HepG2 (cell line): ENCODE data around the gene BPIFB2. TPM values are rescaled to one million over a fixed set of nuclear protein-coding genes. Genes with fewer than 3 reads are reported as not detected.

Experiments
- AKNA ChIP-seq: sonication (generic); formaldehyde crosslinking; IDR thresholded peaks from 2 replicates; pipeline ENCODE4 v1.4.0; 2020; ENCODE audit warnings: missing genetic modification reagents, borderline replicate concordance
- FOXM1 ChIP-seq: sonication (generic); formaldehyde crosslinking; IDR thresholded peaks from 2 replicates; pipeline ENCODE4 v1.5.0; 2020; ENCODE audit warnings: missing genetic modification reagents
- GFI1 ChIP-seq: sonication (generic); formaldehyde crosslinking; IDR thresholded peaks from 2 replicates; pipeline ENCODE4 v1.5.0; 2020; ENCODE audit warnings: missing genetic modification reagents, mild to moderate bottlenecking, borderline replicate concordance
- HDAC1 ChIP-seq: sonication (generic); formaldehyde crosslinking; IDR thresholded peaks from 2 replicates; pipeline ENCODE4 v1.5.1; 2020; ENCODE audit warnings: mild to moderate bottlenecking, missing genetic modification reagents
- HDAC6 ChIP-seq: fragments of 200-600 bp; sonication (generic); IDR thresholded peaks from 2 replicates; pipeline ENCODE4 v1.7.0; 2017; ENCODE audit warnings: mild to moderate bottlenecking, antibody characterized with exemption, low read length, low read depth
- MED13 ChIP-seq: sonication (generic); formaldehyde crosslinking; IDR thresholded peaks from 2 replicates; pipeline ENCODE4 v1.5.0; 2020; ENCODE audit warnings: missing genetic modification reagents
- ZBTB21 ChIP-seq: sonication (generic); formaldehyde crosslinking; IDR thresholded peaks from 2 replicates; pipeline ENCODE4 v1.4.0; 2020; ENCODE audit warnings: missing genetic modification reagents
- ZBTB40 ChIP-seq, 2 experiments: fragments of 450-650 bp in 1 of 2; sonication (generic) in 1 of 2; formaldehyde crosslinking in 1 of 2; IDR thresholded peaks; 2 replicates each; pipeline versions ENCODE4 v1.6.1 to v1.8.0; 2016 to 2022; ENCODE audit warnings: antibody characterized with exemption in 1 of 2, mild to moderate bottlenecking in 1 of 2, missing genetic modification reagents in 1 of 2
- ZNF225 ChIP-seq: sonication (generic); formaldehyde crosslinking; IDR thresholded peaks from 2 replicates; pipeline ENCODE4 v1.4.0; 2020; ENCODE audit warnings: mild to moderate bottlenecking, missing genetic modification reagents
- ZNF282 ChIP-seq: fragments of 450-650 bp; IDR thresholded peaks from 2 replicates; pipeline ENCODE4 v1.6.1; 2018; ENCODE audit not compliant: partially characterized antibody
- ZNF670 ChIP-seq: sonication (generic); formaldehyde crosslinking; IDR thresholded peaks from 2 replicates; pipeline ENCODE4 v1.8.0; 2022; ENCODE audit warnings: mild to moderate bottlenecking, missing genetic modification reagents, borderline replicate concordance
- ZNF724P ChIP-seq: sonication (generic); formaldehyde crosslinking; IDR thresholded peaks from 2 replicates; pipeline ENCODE4 v1.8.0; 2022; ENCODE audit warnings: missing genetic modification reagents, borderline replicate concordance
- ZNF816 ChIP-seq: sonication (generic); formaldehyde crosslinking; IDR thresholded peaks from 2 replicates; pipeline ENCODE4 v1.8.0; 2022; ENCODE audit warnings: missing genetic modification reagents, mild to moderate bottlenecking, borderline replicate concordance
- polyA plus RNA-seq, 8 experiments: library from polyadenylated mRNA; depleted of rRNA in 3 of 8; stranded (reverse) in 7 of 8; unstranded in 1 of 8; fragments of >200 nt; fragmentation: Illumina TruSeq in 4 of 8; extraction: Trizol in 4 of 8; gene quantifications; 2 replicates each; pipeline versions ENCODE4 v1.2.1 to v1.2.3, GENCODE V29; 2011 to 2016; ENCODE audit warnings: low read depth in 4 of 8, missing spikeins in 1 of 8, mixed read lengths in 1 of 8; ENCODE audit not compliant: insufficient read depth in 1 of 8
- total RNA-seq, 5 experiments: library from RNA; depleted of rRNA; stranded (reverse); fragments of >200 nt; fragmentation: Illumina TruSeq; extraction: Trizol; gene quantifications; 2 replicates each; pipeline ENCODE4 v1.2.3, GENCODE V29; 2016; ENCODE audit warnings: low read depth in 1 of 5
- TF ChIP-seq, protein P1 (sequence below): sonication (generic); formaldehyde crosslinking; IDR thresholded peaks from 2 replicates; pipeline ENCODE4 v1.4.0; 2020; ENCODE audit warnings: mild to moderate bottlenecking, missing genetic modification reagents

Gene BPIFB2
- total and polyA plus RNA-seq, 2 of the 13 experiments (the other 11 are each of a cell fraction or from before 2014, with no cell fraction given), result 54.5 to 902 TPM

GRCh38 chr20:33042430-33042829 lies 34.9 kb downstream of the BPIFB2 start (continued):
- TF ChIP-seq ZBTB40 (IDR thresholded peaks at IDR 0.05) (no peak), ZBTB40 (CRISPR knock-in tag; IDR thresholded peaks at IDR 0.05) (no peak), ZNF816 (CRISPR knock-in tag) (no peak), ZNF724P (CRISPR knock-in tag) (no peak), ZNF225 (CRISPR knock-in tag) (no peak), AKNA (CRISPR knock-in tag) (no peak), HDAC6 (no peak), MED13 (no peak), GFI1 (CRISPR knock-in tag) (no peak), FOXM1 (no peak), HDAC1 (CRISPR knock-in tag) (no peak), ZNF282 (no peak), ZBTB21 (CRISPR knock-in tag) (no peak), ZNF670 (CRISPR knock-in tag) (no peak)
- TF ChIP-seq, protein P1, sequence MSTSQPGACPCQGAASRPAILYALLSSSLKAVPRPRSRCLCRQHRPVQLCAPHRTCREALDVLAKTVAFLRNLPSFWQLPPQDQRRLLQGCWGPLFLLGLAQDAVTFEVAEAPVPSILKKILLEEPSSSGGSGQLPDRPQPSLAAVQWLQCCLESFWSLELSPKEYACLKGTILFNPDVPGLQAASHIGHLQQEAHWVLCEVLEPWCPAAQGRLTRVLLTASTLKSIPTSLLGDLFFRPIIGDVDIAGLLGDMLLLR (CRISPR knock-in tag), result no peak
